Fibroblast of peridontal ligament (primary cell): ENCODE data around the gene CAMSAP3.
"Not testable (repeated sequence)": the region's sequence is repeated elsewhere in the genome, so short reads cannot be mapped to it uniquely, and the experiment has no call there.

Experiments used
- DNase-seq: peaks from one replicate; pipeline ENCODE4 v3.0.0-alpha.2; 2010; ENCODE audit errors: extremely low read depth

The CAMSAP3 gene

GRCh38 chr19:7595466-7596133, at the start of gene CAMSAP3:
Gene CAMSAP3, plus strand, starts transcription at chr19:7595863. Its CDS starts 140 bp downstream, at chr19:7596003.
- DNase-seq, result peak; percentile 38

GRCh38 chr19:7545904-7546303, 49.8 kb upstream of the CAMSAP3 start:
- DNase-seq, result no peak

GRCh38 chr19:7547159-7547558, 48.5 kb upstream of the CAMSAP3 start:
- DNase-seq, result no peak

- no peak for DNase-seq
Observed at GRCh38 chr19:7549429-7550148, 46.1 kb upstream of the CAMSAP3 start.

- no peak for DNase-seq
Observed at GRCh38 chr19:7550169-7550770, 45.4 kb upstream of the CAMSAP3 start.

GRCh38 chr19:7550987-7551761, 44.5 kb upstream of the CAMSAP3 start:
- DNase-seq, result peak; percentile 9

GRCh38 chr19:7552781-7553180, 42.9 kb upstream of the CAMSAP3 start:
- no peak for DNase-seq

GRCh38 chr19:7554565-7554964, 41.1 kb upstream of the CAMSAP3 start:
- DNase-seq, result no peak

GRCh38 chr19:7554990-7555864, 40.4 kb upstream of the CAMSAP3 start:
- no peak for DNase-seq

- DNase-seq, result no peak
Observed at GRCh38 chr19:7556696-7557315, 38.9 kb upstream of the CAMSAP3 start.

GRCh38 chr19:7558667-7559066, 37.0 kb upstream of the CAMSAP3 start:
- no peak for DNase-seq

- DNase-seq, result no peak
Observed at GRCh38 chr19:7559102-7559501, 36.6 kb upstream of the CAMSAP3 start.

- no peak for DNase-seq
Observed at GRCh38 chr19:7560255-7560654, 35.4 kb upstream of the CAMSAP3 start.

- DNase-seq, result no peak
Observed at GRCh38 chr19:7561325-7561724, 34.3 kb upstream of the CAMSAP3 start.

- peak; percentile 2 for DNase-seq
Observed at GRCh38 chr19:7562646-7563393, 32.8 kb upstream of the CAMSAP3 start.

GRCh38 chr19:7564866-7565265, 30.8 kb upstream of the CAMSAP3 start:
- DNase-seq, result no peak

GRCh38 chr19:7565332-7565731, 30.3 kb upstream of the CAMSAP3 start:
- DNase-seq, result no peak

- DNase-seq, result no peak
Observed at GRCh38 chr19:7570761-7571160, 24.9 kb upstream of the CAMSAP3 start.

GRCh38 chr19:7575434-7576040, 20.1 kb upstream of the CAMSAP3 start:
- no peak for DNase-seq

- not testable (repeated sequence) for DNase-seq
Observed at GRCh38 chr19:7577422-7577821, 18.2 kb upstream of the CAMSAP3 start.
